ENCODE data around the gene SLC25A1. TPM values are rescaled to one million over a fixed set of nuclear protein-coding genes. Genes with fewer than 3 reads are reported as not detected.
"Not testable (repeated sequence)": the region's sequence is repeated elsewhere in the genome, so short reads cannot be mapped to it uniquely, and the experiment has no call there.

The SLC25A1 gene
- total RNA-seq, 1 experiment from 2014 or later = 162 TPM

- no TSS peak for BruUV-seq (replicated peaks)
- in situ Hi-C loops (cut with HindIII; ENCODE audit: low pct_unique_long_range_greater_than_20kb, low sequenced_read_pairs) = no loop called here
- CTCF ChIA-PET = no interaction called here
Observed at GRCh38 chr22:19204640-19205039, 26.1 kb upstream of the SLC25A1 start.

GRCh38 chr22:19203834-19204233 lies 25.3 kb upstream of the SLC25A1 start:
- H3K4me1 ChIP-seq (ENCODE audit: control insufficient read depth, insufficient read depth, low read length) = no peaks in the 10 kb centered on the region
- DNase-seq (ENCODE audit: low read depth, low spot score) (no peak), ATAC-seq (no peak)
- ChIA-PET CTCF (no interaction called here), POLR2A (no interaction called here)
- in situ Hi-C loops (cut with HindIII; ENCODE audit: low pct_unique_long_range_greater_than_20kb, low sequenced_read_pairs) (no loop called here), intact Hi-C loops (cut with micrococcal nuclease; ENCODE audit: unreplicated experiment) (no loop called here)
- no peaks in the 10 kb centered on the region for H3K9me3 ChIP-seq (ENCODE audit: control insufficient read depth, insufficient read depth, low read depth, low read length)
- no peaks in the 10 kb centered on the region for H3K27me3 ChIP-seq (ENCODE audit: control insufficient read depth, insufficient read depth, low read length)
- no peak overlapping the region for H3K4me3 ChIP-seq (ENCODE audit: low read depth in 2 of 2, low read length in 2 of 2)
- no peak overlapping the region for H3K27ac ChIP-seq (ENCODE audit: low read length)
- TF ChIP-seq SIN3A (IDR thresholded peaks at IDR 0.05; ENCODE audit: borderline replicate concordance, insufficient read depth, low read depth, low read length) (no peak), POLR2AphosphoS5 (IDR thresholded peaks at IDR 0.05; ENCODE audit: low read depth, low read length) (no peak), CTCF (IDR thresholded peaks at IDR 0.05) (no peak), REST (IDR thresholded peaks at IDR 0.05; ENCODE audit: insufficient read depth in 1 of 2, low read depth in 2 of 2, low read length in 1 of 2) (no peak), TCF7L2 (IDR thresholded peaks at IDR 0.05; ENCODE audit: low read depth, low read length) (no peak)
- BruUV-seq (replicated peaks) = no TSS peak
- no peaks in the 10 kb centered on the region for H3K36me3 ChIP-seq (ENCODE audit: control insufficient read depth, insufficient read depth, low read length)

More at GRCh38 chr22:19204640-19205039, 26.1 kb upstream of the SLC25A1 start:
- Histone ChIP-seq H3K4me1 (ENCODE audit: control insufficient read depth, insufficient read depth, low read length) (no peaks in the 10 kb centered on the region), H3K4me3 (ENCODE audit: low read depth in 2 of 2, low read length in 2 of 2) (no peak overlapping the region), H3K27ac (ENCODE audit: low read length) (no peak overlapping the region), H3K27me3 (ENCODE audit: control insufficient read depth, insufficient read depth, low read length) (no peaks in the 10 kb centered on the region), H3K36me3 (ENCODE audit: control insufficient read depth, insufficient read depth, low read length) (no peaks in the 10 kb centered on the region), H3K9me3 (ENCODE audit: control insufficient read depth, insufficient read depth, low read depth, low read length) (no peaks in the 10 kb centered on the region)
- POLR2A ChIA-PET = no interaction called here
- ATAC-seq (no peak), DNase-seq (ENCODE audit: low read depth, low spot score) (no peak)
- TF ChIP-seq REST (IDR thresholded peaks at IDR 0.05; ENCODE audit: insufficient read depth in 1 of 2, low read depth in 2 of 2, low read length in 1 of 2) = no peak
- no peak for TF ChIP-seq SIN3A (IDR thresholded peaks at IDR 0.05; ENCODE audit: borderline replicate concordance, insufficient read depth, low read depth, low read length)
- no peak for TF ChIP-seq CTCF (IDR thresholded peaks at IDR 0.05)
- TF ChIP-seq POLR2AphosphoS5 (IDR thresholded peaks at IDR 0.05; ENCODE audit: low read depth, low read length) = no peak
- TF ChIP-seq TCF7L2 (IDR thresholded peaks at IDR 0.05; ENCODE audit: low read depth, low read length) = no peak
- intact Hi-C loops (cut with micrococcal nuclease; ENCODE audit: unreplicated experiment) = no loop called here

GRCh38 chr22:19202799-19203186 lies 24.3 kb upstream of the SLC25A1 start:
- in situ Hi-C loops (cut with HindIII; ENCODE audit: low pct_unique_long_range_greater_than_20kb, low sequenced_read_pairs); CTCF ChIA-PET; H3K27me3 ChIP-seq (ENCODE audit: control insufficient read depth, insufficient read depth, low read length); intact Hi-C loops (cut with micrococcal nuclease; ENCODE audit: unreplicated experiment); H3K27ac ChIP-seq (ENCODE audit: low read length); BruUV-seq (replicated peaks); H3K9me3 ChIP-seq (ENCODE audit: control insufficient read depth, insufficient read depth, low read depth, low read length); H3K36me3 ChIP-seq (ENCODE audit: control insufficient read depth, insufficient read depth, low read length); H3K4me3 ChIP-seq (ENCODE audit: low read depth in 2 of 2, low read length in 2 of 2); DNase-seq (ENCODE audit: low read depth, low spot score); H3K4me1 ChIP-seq (ENCODE audit: control insufficient read depth, insufficient read depth, low read length); ATAC-seq: not testable (repeated sequence)
- POLR2A ChIA-PET = interaction anchor here (0.6 kb wide), 1 partner anchor 17 kb away, joined by 4 read pairs; no protein-coding TSS in a partner anchor

Measured in Panc1 (cell line).